ENCODE results near the gene KRT15. TPM values are rescaled to one million over a fixed set of nuclear protein-coding genes. Genes with fewer than 3 reads are reported as not detected.

Gene KRT15
- total RNA-seq, 1 donor from 2014 or later = 2.9 TPM

DNA sequence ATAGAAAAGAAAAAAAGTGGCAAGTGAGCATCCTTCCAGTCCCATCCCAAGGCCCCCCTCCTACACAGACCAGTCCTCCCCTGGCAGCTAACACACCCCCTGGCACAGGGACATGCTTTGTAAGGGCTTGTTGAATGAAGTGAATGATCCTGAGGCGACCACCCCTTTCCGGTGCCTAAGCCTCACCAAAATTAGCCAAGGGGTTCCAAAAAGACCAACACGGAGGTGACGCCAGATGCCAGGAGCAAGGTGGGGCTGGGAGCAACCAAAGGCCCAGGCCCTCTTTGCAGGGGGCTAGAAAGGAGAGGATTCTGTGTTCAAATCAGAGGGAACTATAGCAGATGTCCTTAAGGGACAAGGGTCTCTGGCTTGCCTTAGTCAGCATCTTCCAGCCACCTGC lies 43.3 kb downstream of the KRT15 start:
- no peaks in the 10 kb centered on the region for H3K4me1 Mint-ChIP-seq (ENCODE audit: low read depth)
- no peak overlapping the region for H3K4me3 Mint-ChIP-seq (ENCODE audit: low read depth)

DNA sequence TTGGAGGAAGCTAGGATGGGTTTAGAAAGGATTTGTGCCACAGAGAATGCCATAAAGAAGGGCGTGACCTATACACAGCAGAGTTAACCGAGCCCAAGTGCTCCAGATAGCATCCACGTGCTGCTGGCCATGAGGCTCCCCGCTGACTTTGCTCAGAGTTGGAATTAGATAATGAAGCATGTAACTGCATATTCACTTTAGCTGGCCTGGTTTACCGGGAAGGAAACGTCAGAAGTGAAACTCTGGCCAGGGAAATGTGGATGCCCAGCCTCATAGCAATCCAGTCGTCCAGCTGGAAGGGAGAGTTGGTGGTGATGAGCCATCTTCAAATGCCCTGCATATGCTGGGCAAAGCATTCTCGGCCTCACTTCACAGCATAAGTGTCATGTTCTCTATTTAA lies 43.8 kb downstream of the KRT15 start:
- Mint-ChIP-seq H3K27me3 (peaks cover 9% of the 10 kb centered on the region), H3K9me3 (ENCODE audit: low read depth) (peaks cover 5% of the 10 kb centered on the region), H3K36me3 (ENCODE audit: insufficient read depth) (no peaks in the 10 kb centered on the region), H3K27ac (no peak overlapping the region), H3K4me1 (ENCODE audit: low read depth) (no peaks in the 10 kb centered on the region), H3K4me3 (ENCODE audit: low read depth) (no peak overlapping the region)
- DNase-seq (ENCODE audit: low spot score, unreplicated experiment) = no peak
- TF ChIP-seq, protein P1, sequence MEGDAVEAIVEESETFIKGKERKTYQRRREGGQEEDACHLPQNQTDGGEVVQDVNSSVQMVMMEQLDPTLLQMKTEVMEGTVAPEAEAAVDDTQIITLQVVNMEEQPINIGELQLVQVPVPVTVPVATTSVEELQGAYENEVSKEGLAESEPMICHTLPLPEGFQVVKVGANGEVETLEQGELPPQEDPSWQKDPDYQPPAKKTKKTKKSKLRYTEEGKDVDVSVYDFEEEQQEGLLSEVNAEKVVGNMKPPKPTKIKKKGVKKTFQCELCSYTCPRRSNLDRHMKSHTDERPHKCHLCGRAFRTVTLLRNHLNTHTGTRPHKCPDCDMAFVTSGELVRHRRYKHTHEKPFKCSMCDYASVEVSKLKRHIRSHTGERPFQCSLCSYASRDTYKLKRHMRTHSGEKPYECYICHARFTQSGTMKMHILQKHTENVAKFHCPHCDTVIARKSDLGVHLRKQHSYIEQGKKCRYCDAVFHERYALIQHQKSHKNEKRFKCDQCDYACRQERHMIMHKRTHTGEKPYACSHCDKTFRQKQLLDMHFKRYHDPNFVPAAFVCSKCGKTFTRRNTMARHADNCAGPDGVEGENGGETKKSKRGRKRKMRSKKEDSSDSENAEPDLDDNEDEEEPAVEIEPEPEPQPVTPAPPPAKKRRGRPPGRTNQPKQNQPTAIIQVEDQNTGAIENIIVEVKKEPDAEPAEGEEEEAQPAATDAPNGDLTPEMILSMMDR (IDR thresholded peaks at IDR 0.05; ENCODE audit: unreplicated experiment) = no peak

More for the DNA sequence above, 43.3 kb downstream of the KRT15 start:
- no peak overlapping the region for H3K27ac Mint-ChIP-seq
- TF ChIP-seq, protein P1 (IDR thresholded peaks at IDR 0.05; ENCODE audit: unreplicated experiment) = no peak
- H3K36me3 Mint-ChIP-seq (ENCODE audit: insufficient read depth) = no peaks in the 10 kb centered on the region
- peaks cover 5% of the 10 kb centered on the region for H3K9me3 Mint-ChIP-seq (ENCODE audit: low read depth)
- H3K27me3 Mint-ChIP-seq = peaks cover 9% of the 10 kb centered on the region
- no peak for DNase-seq (ENCODE audit: low spot score, unreplicated experiment)

DNA sequence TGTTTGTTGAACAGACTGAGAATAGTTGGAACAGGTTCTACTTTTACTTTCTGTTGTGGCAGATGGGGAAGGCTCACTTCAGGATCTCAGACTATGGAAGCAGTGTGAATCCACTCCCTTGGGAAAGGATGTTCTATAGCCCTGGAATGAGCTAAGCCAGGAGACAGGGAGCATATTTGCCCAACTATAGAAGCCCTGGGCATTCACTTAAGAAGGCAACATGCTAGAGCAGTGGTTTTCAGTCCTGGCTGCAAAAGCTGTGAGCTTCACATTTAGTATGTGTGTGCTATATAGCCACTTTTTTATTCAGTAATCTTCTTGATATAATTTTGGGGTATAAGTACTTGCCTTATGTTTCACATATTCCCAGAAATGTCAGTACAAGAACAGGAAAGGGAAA lies 50.3 kb downstream of the KRT15 start:
- no peak for DNase-seq (ENCODE audit: low spot score, unreplicated experiment)
- Mint-ChIP-seq H3K9me3 (ENCODE audit: low read depth) (peaks cover 8% of the 10 kb centered on the region), H3K27me3 (peaks cover 8% of the 10 kb centered on the region), H3K36me3 (ENCODE audit: insufficient read depth) (no peaks in the 10 kb centered on the region), H3K4me1 (ENCODE audit: low read depth) (no peaks in the 10 kb centered on the region), H3K27ac (no peak overlapping the region), H3K4me3 (ENCODE audit: low read depth) (no peak overlapping the region)
- TF ChIP-seq, protein P1 (IDR thresholded peaks at IDR 0.05; ENCODE audit: unreplicated experiment) = no peak

DNA sequence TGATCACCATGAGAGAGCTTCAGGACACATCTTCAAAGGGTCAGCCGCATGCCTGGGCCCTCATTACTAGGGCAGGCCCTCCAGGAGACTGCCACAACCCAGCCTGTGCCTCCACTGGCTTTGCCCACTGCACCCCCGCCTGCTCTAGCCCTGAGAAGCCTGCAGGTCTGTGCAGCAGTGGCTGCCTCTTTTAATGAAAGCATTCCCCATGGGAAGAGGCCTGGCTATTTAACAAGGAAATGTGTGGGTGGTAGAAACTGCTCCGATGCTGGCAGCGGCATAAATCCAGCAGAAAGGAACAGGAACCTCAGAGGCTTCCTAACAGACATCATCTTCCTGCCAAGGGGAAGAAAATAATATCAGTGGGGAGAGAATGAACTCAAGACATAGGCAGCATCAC lies 51.1 kb downstream of the KRT15 start:
- H3K27ac Mint-ChIP-seq = no peak overlapping the region
- no peak overlapping the region for H3K4me3 Mint-ChIP-seq (ENCODE audit: low read depth)
- H3K36me3 Mint-ChIP-seq (ENCODE audit: insufficient read depth) = no peaks in the 10 kb centered on the region
- peaks cover 8% of the 10 kb centered on the region for H3K27me3 Mint-ChIP-seq
- DNase-seq (ENCODE audit: low spot score, unreplicated experiment) = no peak
- peaks cover 8% of the 10 kb centered on the region for H3K9me3 Mint-ChIP-seq (ENCODE audit: low read depth)
- TF ChIP-seq, protein P1 (IDR thresholded peaks at IDR 0.05; ENCODE audit: unreplicated experiment) = no peak
- H3K4me1 Mint-ChIP-seq (ENCODE audit: low read depth) = no peaks in the 10 kb centered on the region

DNA sequence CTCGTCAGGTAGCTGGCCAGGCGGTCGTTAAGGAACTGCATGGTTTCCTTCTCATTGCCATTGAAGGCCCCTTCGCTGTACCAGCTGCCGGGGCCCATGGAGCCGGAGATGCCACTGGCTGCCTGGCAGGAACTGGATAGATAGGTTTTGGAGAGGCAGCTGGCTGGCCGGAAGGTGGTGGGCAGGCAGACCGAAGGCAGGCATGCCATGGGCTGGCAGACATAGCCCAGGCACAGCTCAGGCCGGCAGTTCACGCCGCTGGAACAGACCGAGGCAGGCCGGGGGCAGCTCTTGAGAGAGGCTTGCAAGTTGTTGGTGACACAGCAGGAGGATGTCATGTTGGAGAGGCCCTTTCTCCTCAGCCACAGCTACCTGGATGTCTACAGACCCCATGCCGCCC lies 51.7 kb downstream of the KRT15 start, which contains the start of gene KRT32:
KRT32 (minus strand) TSS at position 399 of the 400 bp plus-strand sequence; CDS start at position 338, 61 bp downstream.
- no peak for DNase-seq (ENCODE audit: low spot score, unreplicated experiment)
- Mint-ChIP-seq H3K27me3 (peaks cover 8% of the 10 kb centered on the region), H3K4me3 (ENCODE audit: low read depth) (no peak within 1 kb of the TSS), H3K4me1 (ENCODE audit: low read depth) (no peaks in the 10 kb centered on the region), H3K36me3 (ENCODE audit: insufficient read depth) (no peaks in the 10 kb centered on the region), H3K27ac (no peak within 1 kb of the TSS), H3K9me3 (ENCODE audit: low read depth) (peaks cover 8% of the 10 kb centered on the region)
- TF ChIP-seq, protein P1 (IDR thresholded peaks at IDR 0.05; ENCODE audit: unreplicated experiment) = no peak

Data from progenitor cell of endocrine pancreas (in vitro differentiated cells).